ENCODE results near the gene STOM.
"Not testable (repeated sequence)": the region's sequence is repeated elsewhere in the genome, so short reads cannot be mapped to it uniquely, and the experiment has no call there.

STOM gene, protein sequence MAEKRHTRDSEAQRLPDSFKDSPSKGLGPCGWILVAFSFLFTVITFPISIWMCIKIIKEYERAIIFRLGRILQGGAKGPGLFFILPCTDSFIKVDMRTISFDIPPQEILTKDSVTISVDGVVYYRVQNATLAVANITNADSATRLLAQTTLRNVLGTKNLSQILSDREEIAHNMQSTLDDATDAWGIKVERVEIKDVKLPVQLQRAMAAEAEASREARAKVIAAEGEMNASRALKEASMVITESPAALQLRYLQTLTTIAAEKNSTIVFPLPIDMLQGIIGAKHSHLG

DNA sequence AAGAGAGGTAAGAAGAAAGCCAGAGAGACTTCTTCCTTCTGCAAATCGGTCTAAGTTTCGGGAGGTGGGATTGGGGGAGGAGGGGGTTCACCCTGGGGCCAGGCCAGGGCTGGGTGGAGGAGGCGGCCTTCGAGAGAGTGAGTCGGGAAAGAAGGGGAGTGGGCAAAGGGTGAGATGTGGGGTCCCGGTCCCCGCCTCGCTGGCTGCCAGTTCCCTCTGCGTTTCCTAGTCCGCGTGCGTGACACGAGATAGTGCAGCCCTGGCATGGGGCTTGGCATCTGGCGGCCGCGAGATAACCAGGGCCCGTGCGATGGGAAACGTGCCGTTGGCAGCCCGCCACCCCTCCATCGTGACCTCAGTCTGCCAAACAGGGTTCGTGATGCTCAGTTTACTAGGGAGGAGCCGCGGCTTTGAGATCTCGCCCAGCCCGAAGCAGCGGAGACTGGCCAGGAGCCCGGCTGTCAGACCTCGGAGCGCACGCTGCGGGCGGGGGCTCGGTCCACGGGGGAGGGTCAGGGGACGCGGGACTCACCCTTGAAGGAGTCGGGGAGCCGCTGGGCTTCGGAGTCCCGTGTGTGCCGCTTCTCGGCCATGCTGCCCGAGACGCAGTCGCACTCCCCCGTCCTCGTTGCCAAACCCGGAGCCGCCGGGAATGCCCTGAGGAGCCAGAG is at the start of gene STOM:
Gene STOM (minus strand): TSS at position 656 of the 671 bp plus-strand sequence. CDS start 63 bp downstream, at position 593.
- Mint-ChIP-seq H3K27ac (peak within 1 kb of the TSS; percentile 96), H3K36me3 (peaks cover 44% of the 10 kb centered on the region), H3K4me3 (peak within 1 kb of the TSS; percentile 82), H3K4me1 (peaks cover 63% of the 10 kb centered on the region), H3K9me3 (peaks cover 5% of the 10 kb centered on the region)
- DNase-seq (ENCODE audit: low spot score in 2 of 2) (no peak), ATAC-seq (peak; percentile 80)

DNA sequence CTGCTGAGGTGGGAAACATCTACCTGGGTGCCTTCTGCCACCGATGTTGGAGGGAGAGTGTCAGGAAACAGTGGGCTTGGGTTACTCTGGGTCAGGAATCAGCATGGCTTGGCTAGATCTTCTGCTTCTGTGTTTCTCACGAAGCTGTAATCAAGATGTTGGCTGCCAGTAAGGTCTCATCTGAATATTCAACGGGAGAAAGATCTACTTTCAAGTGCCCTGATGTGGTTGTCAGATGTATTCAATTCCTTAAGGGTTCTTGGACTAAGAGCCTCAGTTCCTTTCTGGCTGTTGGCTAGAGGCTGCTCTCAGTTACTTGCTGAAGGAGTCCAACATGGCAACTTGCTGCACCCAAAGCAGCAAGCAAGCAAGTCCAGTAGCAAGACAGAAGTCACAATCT is 41.9 kb upstream of the STOM start:
- DNase-seq (ENCODE audit: low spot score in 2 of 2) = no peak
- H3K27ac Mint-ChIP-seq = no peak overlapping the region
- no peaks in the 10 kb centered on the region for H3K36me3 Mint-ChIP-seq
- no peak overlapping the region for H3K4me3 Mint-ChIP-seq
- no peaks in the 10 kb centered on the region for H3K4me1 Mint-ChIP-seq
- no peak for ATAC-seq
- no peaks in the 10 kb centered on the region for H3K9me3 Mint-ChIP-seq

DNA sequence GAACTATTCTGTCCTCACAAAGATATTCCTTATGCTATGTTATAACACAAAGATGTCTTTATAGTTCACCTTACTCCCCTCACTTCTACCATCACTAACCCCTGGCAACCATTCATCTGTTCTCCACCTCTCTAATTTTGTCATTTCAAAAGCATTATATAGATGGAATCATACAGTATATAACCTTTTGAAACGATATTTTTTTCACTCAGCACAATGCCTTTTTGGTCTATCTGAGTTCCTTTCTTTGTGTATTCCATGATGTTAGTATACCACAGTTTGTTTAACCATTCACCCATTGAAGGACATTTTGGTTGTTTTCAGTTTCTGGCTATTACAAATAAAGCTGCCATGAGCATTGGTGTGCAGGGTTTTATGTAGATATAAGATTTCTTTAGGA is 35.8 kb upstream of the STOM start:
- no peak overlapping the region for H3K27ac Mint-ChIP-seq
- DNase-seq (ENCODE audit: low spot score in 2 of 2) = no peak
- H3K9me3 Mint-ChIP-seq = peaks cover 3% of the 10 kb centered on the region
- no peaks in the 10 kb centered on the region for H3K4me1 Mint-ChIP-seq
- no peaks in the 10 kb centered on the region for H3K36me3 Mint-ChIP-seq
- ATAC-seq = no peak
- H3K4me3 Mint-ChIP-seq = no peak overlapping the region

DNA sequence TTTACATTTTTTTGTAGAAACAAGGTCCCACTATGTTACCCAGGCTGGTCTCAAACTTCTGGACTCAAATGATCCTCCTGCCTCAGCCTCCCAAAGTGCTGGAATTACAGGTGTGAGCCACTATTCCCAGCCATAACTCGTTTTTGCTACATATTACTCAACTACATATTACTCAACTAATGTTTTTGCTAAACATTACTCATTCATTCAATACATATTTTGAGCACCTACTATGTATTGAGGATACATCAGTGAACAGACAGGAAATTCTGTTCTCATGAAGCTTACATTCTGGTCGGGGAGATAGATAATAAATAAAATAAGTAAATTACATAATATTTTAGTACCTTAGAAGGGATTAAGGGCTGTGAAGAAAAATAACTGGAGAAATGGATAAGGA is 34.9 kb upstream of the STOM start:
- H3K9me3 Mint-ChIP-seq = peaks cover 3% of the 10 kb centered on the region
- H3K36me3 Mint-ChIP-seq = no peaks in the 10 kb centered on the region
- no peaks in the 10 kb centered on the region for H3K4me1 Mint-ChIP-seq
- ATAC-seq (no peak), DNase-seq (ENCODE audit: low spot score in 2 of 2) (no peak)
- H3K4me3 Mint-ChIP-seq = no peak overlapping the region
- H3K27ac Mint-ChIP-seq = no peak overlapping the region

DNA sequence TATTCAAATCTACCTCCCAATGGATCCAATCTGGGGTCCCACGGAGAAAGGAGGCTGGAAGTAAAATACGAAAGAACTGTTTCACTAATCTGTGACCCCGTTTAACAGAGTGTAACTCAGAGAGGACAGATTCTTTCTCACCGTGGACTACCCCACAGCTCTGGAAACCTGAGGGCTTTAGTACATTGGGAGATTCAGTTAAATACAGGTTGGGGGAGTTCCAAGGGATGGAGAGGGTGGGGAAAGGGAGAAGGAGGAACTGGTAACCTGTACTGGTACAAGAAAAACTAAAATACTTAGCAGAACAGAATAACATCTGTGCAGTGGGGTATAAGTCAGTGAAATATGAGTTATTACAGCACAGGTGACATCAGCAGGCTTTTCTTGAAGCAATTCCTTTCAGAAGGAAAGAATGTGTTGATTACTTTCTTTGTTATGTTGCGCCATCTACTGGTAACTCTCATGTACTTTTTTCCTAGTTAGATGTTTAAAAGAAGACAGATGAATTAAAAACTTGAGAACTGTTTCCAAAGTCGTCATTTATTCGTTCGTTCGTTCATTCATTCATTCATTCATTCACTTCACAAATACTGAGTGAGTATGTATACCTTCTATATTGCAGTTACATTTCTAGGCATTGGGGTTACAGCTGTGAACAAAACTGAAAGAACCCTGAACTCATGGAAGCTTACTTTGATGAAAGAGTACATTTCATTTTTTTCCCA is 30.0 kb upstream of the STOM start:
- H3K4me1 Mint-ChIP-seq = peaks cover 7% of the 10 kb centered on the region
- no peak for DNase-seq (ENCODE audit: low spot score in 2 of 2)
- ATAC-seq = peak; percentile 72
- no peak overlapping the region for H3K27ac Mint-ChIP-seq
- H3K4me3 Mint-ChIP-seq = no peak overlapping the region
- peaks cover 3% of the 10 kb centered on the region for H3K9me3 Mint-ChIP-seq
- H3K36me3 Mint-ChIP-seq = no peaks in the 10 kb centered on the region

DNA sequence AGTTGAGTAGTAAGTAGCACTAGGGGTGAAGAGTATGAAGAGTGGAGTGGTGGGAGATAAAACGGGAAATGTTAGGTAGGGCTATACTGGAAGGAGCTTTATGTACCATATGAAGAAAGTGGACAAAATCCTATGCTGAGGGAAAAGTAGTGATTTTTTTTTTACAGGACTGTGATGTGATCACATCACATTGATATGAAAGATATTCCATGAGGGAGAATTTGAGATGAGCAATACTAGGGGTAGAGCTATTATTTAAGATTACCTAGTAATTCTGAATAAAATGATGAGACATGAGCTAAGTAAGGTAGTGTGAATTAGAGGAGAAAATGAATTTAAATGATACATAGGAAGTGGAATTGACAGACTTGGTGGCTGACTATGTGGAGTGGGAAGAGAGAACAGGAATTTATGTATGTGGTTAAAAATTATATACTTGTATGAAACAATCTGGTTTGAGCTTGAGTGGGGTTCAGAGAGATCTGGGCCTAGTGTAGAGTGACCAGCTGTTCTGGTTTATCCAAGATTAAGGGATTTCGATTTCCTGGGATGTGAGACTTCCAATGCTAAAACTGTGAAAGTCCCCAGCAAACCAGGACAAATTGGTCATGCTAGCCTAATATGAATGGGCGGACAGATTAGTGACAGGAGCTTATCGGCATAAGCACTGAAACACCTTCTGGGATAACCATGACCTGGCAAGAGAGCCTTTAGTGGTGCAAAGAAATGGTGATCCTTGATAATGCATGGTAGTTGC is 29.3 kb upstream of the STOM start:
- no peak overlapping the region for H3K27ac Mint-ChIP-seq
- H3K36me3 Mint-ChIP-seq = no peaks in the 10 kb centered on the region
- no peak for ATAC-seq
- peaks cover 14% of the 10 kb centered on the region for H3K4me1 Mint-ChIP-seq
- no peak for DNase-seq (ENCODE audit: low spot score in 2 of 2)
- H3K4me3 Mint-ChIP-seq = no peak overlapping the region
- peaks cover 3% of the 10 kb centered on the region for H3K9me3 Mint-ChIP-seq

DNA sequence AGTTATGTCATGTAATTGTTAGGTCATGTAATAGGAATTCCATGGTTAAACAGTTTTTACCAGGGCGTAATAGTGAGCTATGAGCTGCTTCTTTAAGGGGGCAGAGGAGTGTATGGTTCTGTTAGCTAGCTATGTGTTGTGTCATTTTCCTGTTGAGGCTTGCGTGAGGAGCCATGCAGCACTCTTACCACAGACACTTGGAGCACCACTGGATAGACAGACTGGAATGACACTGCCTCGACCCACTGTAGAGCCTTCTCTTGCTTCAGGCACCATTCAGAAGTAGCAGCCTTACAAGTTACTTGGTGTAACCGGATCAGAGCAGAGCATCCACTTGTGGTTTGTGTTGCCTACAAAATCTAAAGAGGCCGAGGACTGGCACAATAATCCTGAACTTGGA is 28.3 kb upstream of the STOM start:
- H3K4me1 Mint-ChIP-seq = peaks cover 21% of the 10 kb centered on the region
- H3K36me3 Mint-ChIP-seq = no peaks in the 10 kb centered on the region
- DNase-seq (ENCODE audit: low spot score in 2 of 2) (no peak), ATAC-seq (no peak)
- peaks cover 3% of the 10 kb centered on the region for H3K9me3 Mint-ChIP-seq
- H3K4me3 Mint-ChIP-seq = no peak overlapping the region
- no peak overlapping the region for H3K27ac Mint-ChIP-seq

DNA sequence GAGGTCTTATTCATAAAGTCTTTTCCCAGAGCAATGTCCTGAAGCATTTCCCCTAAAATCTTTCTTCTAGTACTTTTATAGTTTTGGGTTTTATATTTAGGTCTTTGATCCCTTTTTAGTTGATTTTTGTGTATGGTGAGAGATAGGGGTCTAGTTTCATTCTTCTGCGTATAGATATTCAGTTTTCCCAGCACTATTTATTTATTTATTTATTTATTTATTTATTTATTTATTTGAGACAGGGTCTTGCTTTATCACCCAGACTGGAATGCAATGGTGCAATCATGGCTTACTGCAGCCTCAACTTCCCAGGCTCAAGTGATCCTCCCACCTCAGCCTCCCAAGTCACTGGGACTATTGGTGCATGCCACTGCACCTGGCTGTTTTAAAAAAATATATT is 27.2 kb upstream of the STOM start:
- H3K27ac Mint-ChIP-seq; H3K36me3 Mint-ChIP-seq; ATAC-seq; H3K9me3 Mint-ChIP-seq; DNase-seq (ENCODE audit: low spot score in 2 of 2); H3K4me3 Mint-ChIP-seq: not testable (repeated sequence)
- peaks cover 26% of the 10 kb centered on the region for H3K4me1 Mint-ChIP-seq

DNA sequence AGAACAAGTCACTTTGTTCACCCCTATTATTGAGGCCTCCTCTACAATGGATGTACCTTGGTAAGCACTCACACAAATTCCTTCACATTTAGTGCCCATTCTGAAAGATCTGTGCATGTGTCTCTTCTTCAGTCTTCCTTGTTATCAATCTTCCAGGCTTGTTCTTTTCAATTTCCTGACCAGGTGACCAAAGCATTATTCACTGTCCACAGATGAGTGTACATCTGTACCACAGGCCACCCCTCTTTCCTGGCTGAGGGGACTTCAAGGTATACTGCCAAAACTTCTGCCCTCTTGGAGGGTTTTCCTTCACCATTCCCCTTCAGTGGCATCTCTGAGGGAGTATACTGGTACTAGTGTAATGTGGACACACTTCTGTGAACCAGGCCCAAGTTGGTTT is 25.5 kb upstream of the STOM start:
- peaks cover 26% of the 10 kb centered on the region for H3K4me1 Mint-ChIP-seq
- H3K27ac Mint-ChIP-seq = peak overlapping the region; percentile 32

DNA sequence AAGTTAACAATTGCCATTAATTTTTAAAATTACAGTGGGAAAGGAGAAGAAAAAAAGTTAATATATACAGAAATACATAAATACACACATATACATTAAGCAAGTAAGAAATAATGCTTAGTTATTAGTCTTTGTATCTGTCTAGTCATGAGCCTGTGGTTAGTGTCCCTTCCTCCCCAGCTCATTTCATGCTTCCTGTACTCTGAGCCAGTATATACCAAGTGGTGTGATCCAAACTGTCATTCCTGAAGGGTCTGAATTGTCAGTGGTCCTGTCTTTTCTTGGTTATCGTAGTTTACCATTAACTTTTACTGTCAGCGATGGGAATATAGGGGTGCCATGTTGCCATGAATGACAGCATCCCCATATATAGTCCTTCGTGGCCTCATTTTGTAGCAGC is 24.2 kb upstream of the STOM start:
- Mint-ChIP-seq H3K4me1 (peaks cover 26% of the 10 kb centered on the region), H3K4me3 (no peak overlapping the region), H3K27ac (no peak overlapping the region), H3K36me3 (no peaks in the 10 kb centered on the region), H3K9me3 (peaks cover 3% of the 10 kb centered on the region)
- ATAC-seq (peak; percentile 50), DNase-seq (ENCODE audit: low spot score in 2 of 2) (no peak)

More for the DNA sequence above, 25.5 kb upstream of the STOM start:
- DNase-seq (ENCODE audit: low spot score in 2 of 2) = no peak
- peak; percentile 66 for ATAC-seq
- Mint-ChIP-seq H3K36me3 (no peaks in the 10 kb centered on the region), H3K4me3 (no peak overlapping the region), H3K9me3 (peaks cover 3% of the 10 kb centered on the region)

DNA sequence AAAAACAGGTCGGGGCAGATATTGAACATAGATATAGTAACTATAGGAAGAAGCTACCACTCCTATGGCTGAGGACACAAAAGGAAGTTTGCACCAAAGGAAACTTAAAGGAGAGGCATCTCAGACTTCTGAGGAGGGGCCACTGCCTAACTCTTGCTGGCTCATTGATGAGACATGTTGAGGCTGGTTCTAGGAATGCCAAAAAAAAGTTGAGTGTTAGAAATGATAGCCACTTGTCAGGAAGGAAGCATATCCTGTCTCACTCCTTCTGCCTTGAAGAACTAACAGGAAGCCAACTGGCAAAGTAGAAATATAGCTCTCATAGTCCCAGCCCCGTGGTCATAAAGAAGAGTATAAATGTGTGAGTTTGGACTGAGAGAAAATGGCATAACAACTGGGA is 23.3 kb upstream of the STOM start:
- H3K9me3 Mint-ChIP-seq = peaks cover 3% of the 10 kb centered on the region
- H3K4me1 Mint-ChIP-seq = peaks cover 26% of the 10 kb centered on the region
- H3K36me3 Mint-ChIP-seq = no peaks in the 10 kb centered on the region
- H3K4me3 Mint-ChIP-seq = no peak overlapping the region
- peak; percentile 46 for ATAC-seq
- no peak for DNase-seq (ENCODE audit: low spot score in 2 of 2)
- H3K27ac Mint-ChIP-seq = peak overlapping the region; percentile 19

DNA sequence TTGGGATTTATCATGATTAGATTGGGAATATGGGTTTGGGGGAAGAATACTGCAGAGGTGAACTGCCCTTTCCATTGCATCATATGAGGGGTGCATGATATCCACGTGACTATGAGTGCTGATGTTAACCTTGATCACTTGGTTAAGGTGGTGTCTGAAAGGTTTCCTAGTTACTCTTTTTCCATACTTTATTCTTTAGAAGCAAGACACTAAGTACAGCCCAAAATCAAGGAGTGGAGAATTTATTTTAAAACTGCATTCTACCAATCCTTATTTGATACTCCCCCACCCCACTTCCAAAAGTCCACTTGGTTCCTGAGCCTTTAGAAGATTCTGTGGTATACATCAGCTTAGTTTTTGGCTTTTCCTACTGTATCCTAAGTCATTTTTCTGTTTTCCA is 20.3 kb upstream of the STOM start:
- Mint-ChIP-seq H3K9me3 (no peaks in the 10 kb centered on the region), H3K4me3 (no peak overlapping the region), H3K36me3 (no peaks in the 10 kb centered on the region), H3K27ac (no peak overlapping the region), H3K4me1 (peaks cover 23% of the 10 kb centered on the region)
- DNase-seq (ENCODE audit: low spot score in 2 of 2) (no peak), ATAC-seq (no peak)

DNA sequence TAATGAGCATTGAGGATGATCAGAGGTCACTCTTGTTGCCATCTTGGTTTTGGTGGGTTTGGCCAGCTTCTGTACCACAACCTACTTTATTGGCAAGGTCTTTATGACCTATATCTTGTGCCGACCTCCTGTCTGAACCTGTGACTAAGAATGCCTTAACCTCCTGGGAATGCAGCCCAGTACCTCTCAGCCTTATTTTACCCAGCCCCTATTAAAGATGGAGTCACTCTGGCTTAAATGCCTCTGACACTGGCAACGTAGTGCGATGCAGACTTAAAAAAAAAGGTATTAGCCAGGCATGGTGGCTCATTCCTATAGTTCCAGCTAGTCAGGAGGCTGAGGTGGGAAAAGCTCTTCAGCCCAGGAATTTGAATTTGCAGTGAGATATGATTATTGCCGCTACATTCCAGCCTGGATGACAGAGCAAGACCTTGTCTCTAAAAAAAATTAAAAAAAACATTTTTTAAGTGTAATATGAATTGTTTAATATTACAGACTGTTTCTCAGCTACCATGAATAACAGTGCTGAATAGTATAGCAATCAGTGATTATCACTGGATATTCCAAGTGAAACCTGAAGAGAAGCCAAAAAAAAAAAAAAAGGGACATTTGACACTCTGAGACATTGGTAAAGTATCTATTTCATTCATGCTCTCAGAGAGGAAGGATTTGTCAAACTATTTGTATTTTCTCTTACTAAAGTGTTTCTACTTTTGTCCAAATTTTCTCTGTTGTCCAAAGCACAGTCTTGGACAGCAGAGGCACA is 18.3 kb upstream of the STOM start:
- ATAC-seq = no peak
- peaks cover 5% of the 10 kb centered on the region for H3K4me1 Mint-ChIP-seq

DNA sequence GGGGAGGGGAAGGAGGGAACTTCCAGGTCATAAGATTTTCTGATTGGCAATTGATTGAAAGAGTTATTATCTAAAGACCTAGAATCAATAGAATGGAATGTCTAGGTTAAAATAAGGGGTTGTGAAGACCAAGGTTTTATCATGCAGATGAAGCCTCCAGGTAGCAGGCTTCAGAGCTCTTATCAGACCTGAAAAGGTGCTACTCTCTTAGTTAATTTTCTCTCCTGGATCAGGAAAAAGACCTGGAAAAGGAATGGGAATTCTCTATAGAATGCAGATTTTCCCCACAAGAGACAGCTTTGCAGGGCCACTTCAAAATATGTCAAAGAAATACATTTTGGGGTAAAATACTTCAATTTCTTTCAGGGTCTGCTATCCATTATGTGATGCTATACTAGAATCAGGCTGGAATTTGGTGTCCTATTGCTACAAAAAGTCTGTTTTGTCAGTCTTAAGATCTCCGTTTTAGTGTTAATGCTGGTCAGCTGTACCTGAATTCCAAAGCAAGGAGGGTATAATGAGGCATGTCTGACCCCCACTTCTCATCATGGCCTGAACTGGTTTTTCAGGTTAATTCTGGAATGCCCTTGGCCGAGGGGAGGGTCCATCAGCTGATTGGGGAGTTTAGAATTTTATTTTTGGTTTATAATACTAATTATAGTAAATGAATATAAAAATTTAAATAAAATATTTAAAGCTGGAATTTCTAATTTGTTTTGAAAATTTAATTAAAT is 16.6 kb upstream of the STOM start:
- no peak overlapping the region for H3K4me3 Mint-ChIP-seq
- no peak for DNase-seq (ENCODE audit: low spot score in 2 of 2)
- H3K36me3 Mint-ChIP-seq = no peaks in the 10 kb centered on the region
- ATAC-seq = no peak
- no peaks in the 10 kb centered on the region for H3K9me3 Mint-ChIP-seq
- no peaks in the 10 kb centered on the region for H3K4me1 Mint-ChIP-seq
- no peak overlapping the region for H3K27ac Mint-ChIP-seq

More for the DNA sequence above, 18.3 kb upstream of the STOM start:
- Mint-ChIP-seq H3K9me3 (no peaks in the 10 kb centered on the region), H3K36me3 (no peaks in the 10 kb centered on the region), H3K4me3 (no peak overlapping the region), H3K27ac (no peak overlapping the region)
- DNase-seq (ENCODE audit: low spot score in 2 of 2) = no peak

Measured in stimulated activated effector memory CD8-positive, alpha-beta T cell treated with anti-CD3 and anti-CD28 coated beads, Interleukin-12 subunit alpha, Interleukin-12 subunit beta, amount 100 ng/mL, for 72 hours (primary cell).